H1 (cell line): ENCODE results near the gene NID2. TPM values are rescaled to one million over a fixed set of nuclear protein-coding genes. Genes with fewer than 3 reads are reported as not detected.

ENCODE experiments used
- CTCF ChIA-PET: fragments of 300-600 bp; sonication (Branson Sonifier 250); formaldehyde crosslinking; loops from one replicate; lab custom pipeline; 2021; ENCODE audit not compliant: partially characterized antibody; lab: Charles Lee
- POLR2A ChIA-PET: fragments of 300-600 bp; sonication (Branson Sonifier 250); formaldehyde crosslinking; loops from one replicate; lab custom pipeline; 2021; ENCODE audit warnings: inconsistent platforms; ENCODE audit not compliant: partially characterized antibody; lab: Charles Lee
- DNase-seq, 2 experiments: peaks; one replicate each; pipeline versions ENCODE4 v3.0.0 to v3.0.0-alpha.2; 2010 to 2022; ENCODE audit warnings: low spot score in 2 of 2, low read depth in 1 of 2, mixed read lengths in 1 of 2
- FAIRE-seq: peaks from 2 replicates; lab custom pipeline; 2011; peaks lifted over from hg19 to GRCh38; lab: Jason Lieb, UNC
- H2AFZ ChIP-seq: 2 replicates; pipeline ENCODE4 v1.8.1; 2012; ENCODE audit warnings: low read length, inconsistent platforms
- H2AK5ac ChIP-seq: 2 replicates; pipeline ENCODE4 v1.6.1; 2013; ENCODE audit warnings: low read depth, low read length
- H2BK120ac ChIP-seq: replicated peaks from 2 replicates; pipeline ENCODE3; 2013; ENCODE audit warnings: low read depth, low read length, inconsistent platforms
- H2BK12ac ChIP-seq: 2 replicates; pipeline ENCODE4 v1.6.1; 2013; ENCODE audit warnings: low read depth, low read length
- H2BK15ac ChIP-seq: 2 replicates; pipeline ENCODE4 v1.6.1; 2013; ENCODE audit warnings: low read length
- H2BK20ac ChIP-seq: 2 replicates; pipeline ENCODE4 v1.6.1; 2013; ENCODE audit warnings: low read length
- H2BK5ac ChIP-seq: 2 replicates; pipeline ENCODE4 v1.6.1; 2013; ENCODE audit warnings: low read depth, low read length
- H3K14ac ChIP-seq: 2 replicates; pipeline ENCODE4 v1.6.1; 2013; ENCODE audit warnings: inconsistent platforms; ENCODE audit not compliant: insufficient read length
- H3K18ac ChIP-seq: 2 replicates; pipeline ENCODE4 v1.6.1; 2013; ENCODE audit warnings: low read length; ENCODE audit errors: extremely low read depth
- H3K23ac ChIP-seq: 2 replicates; pipeline ENCODE4 v1.6.1; 2013; ENCODE audit warnings: inconsistent platforms; ENCODE audit not compliant: insufficient read length
- H3K23me2 ChIP-seq: 2 replicates; pipeline ENCODE4 v1.6.1; 2013; ENCODE audit warnings: low read depth, low read length
- H3K27ac ChIP-seq: 2 replicates; pipeline ENCODE4 v1.6.1; 2011; ENCODE audit warnings: low read depth, low read length, inconsistent platforms
- H3K27me3 ChIP-seq, 4 experiments: replicated peaks in 1 of 4; 1 replicate in 1 of 4; 2 replicates in 3 of 4; pipeline versions ENCODE4 v1.6.1 to v1.8.1; 2011 to 2013; ENCODE audit warnings: low read length in 3 of 4, mild to moderate bottlenecking in 3 of 4, inconsistent platforms in 2 of 4, mixed read lengths in 2 of 4, moderate library complexity in 1 of 4; ENCODE audit not compliant: control insufficient read depth in 3 of 4, insufficient read depth in 3 of 4; ENCODE audit errors: extremely low read depth in 1 of 4
- H3K36me3 ChIP-seq, 4 experiments: 2 replicates each; pipeline versions ENCODE4 v1.6.1 to v1.8.1; 2011 to 2013; ENCODE audit warnings: mild to moderate bottlenecking in 4 of 4, low read length in 3 of 4, moderate library complexity in 2 of 4, control low read depth in 1 of 4, inconsistent platforms in 1 of 4; ENCODE audit not compliant: insufficient read depth in 4 of 4, control insufficient read depth in 2 of 4
- H3K4ac ChIP-seq: replicated peaks from 2 replicates; pipeline ENCODE3; 2013; ENCODE audit warnings: low read length, low read depth, mixed read lengths, inconsistent platforms; ENCODE audit not compliant: insufficient read length
- H3K4me1 ChIP-seq, 4 experiments: replicated peaks in 1 of 4; 1 replicate in 1 of 4; 2 replicates in 3 of 4; pipeline versions ENCODE4 v1.6.1 to v1.8.1; 2011 to 2013; ENCODE audit warnings: low read length in 3 of 4, inconsistent platforms in 2 of 4, mixed read lengths in 1 of 4; ENCODE audit not compliant: insufficient read depth in 4 of 4, control insufficient read depth in 3 of 4
- H3K4me2 ChIP-seq, 2 experiments: 2 replicates each; pipeline versions ENCODE4 v1.6.1 to v1.8.1; 2011 to 2013; ENCODE audit warnings: low read depth in 2 of 2, low read length in 2 of 2, control low read depth in 1 of 2, inconsistent platforms in 1 of 2, mild to moderate bottlenecking in 1 of 2; ENCODE audit not compliant: insufficient read depth in 1 of 2
- H3K4me3 ChIP-seq, 4 experiments: fragments of 200-600, 300-600 bp in 1 of 4; sonication (generic), shearing (Covaris generic), sonication (Bioruptor Twin) in 1 of 4; 2 replicates each; pipeline versions ENCODE4 v1.5.1 to v1.8.1; 2011 to 2016; ENCODE audit warnings: low read length in 4 of 4, low read depth in 3 of 4, control low read depth in 2 of 4, inconsistent platforms in 2 of 4, mild to moderate bottlenecking in 2 of 4, mixed read lengths in 1 of 4, moderate library complexity in 1 of 4; ENCODE audit not compliant: insufficient read depth in 2 of 4; ENCODE audit errors: extremely low read depth in 1 of 4
- H3K56ac ChIP-seq: replicated peaks from 2 replicates; pipeline ENCODE3; 2013; ENCODE audit warnings: low read depth, mild to moderate bottlenecking, mixed read lengths, low read length, inconsistent platforms; ENCODE audit not compliant: insufficient read length
- H3K79me1 ChIP-seq: 2 replicates; pipeline ENCODE4 v1.6.1; 2013; ENCODE audit warnings: low read depth, low read length, control low read depth
- H3K79me2 ChIP-seq, 2 experiments: 2 replicates each; pipeline versions ENCODE4 v1.6.1 to v1.8.1; 2012 to 2013; ENCODE audit warnings: low read length in 2 of 2, mild to moderate bottlenecking in 2 of 2, inconsistent platforms in 1 of 2; ENCODE audit not compliant: insufficient read depth in 2 of 2, control insufficient read depth in 1 of 2
- H3K9ac ChIP-seq, 4 experiments: replicated peaks in 1 of 4; 1 replicate in 1 of 4; 2 replicates in 3 of 4; pipeline versions ENCODE4 v1.6.1 to v1.8.1; 2011 to 2013; ENCODE audit warnings: low read depth in 3 of 4, low read length in 3 of 4, control low read depth in 2 of 4, mild to moderate bottlenecking in 2 of 4, moderate library complexity in 2 of 4, inconsistent platforms in 1 of 4; ENCODE audit errors: extremely low read depth in 1 of 4
- H3K9me3 ChIP-seq, 2 experiments: 2 replicates each; pipeline versions ENCODE4 v1.6.1 to v1.8.1; 2012 to 2013; ENCODE audit warnings: mild to moderate bottlenecking in 2 of 2, moderate library complexity in 2 of 2, control low read depth in 1 of 2, inconsistent platforms in 1 of 2, low read depth in 1 of 2, low read length in 1 of 2, mixed read lengths in 1 of 2; ENCODE audit not compliant: insufficient read depth in 2 of 2
- H4K20me1 ChIP-seq, 2 experiments: replicated peaks in 1 of 2; 2 replicates each; pipeline versions ENCODE3 to v1.8.1; 2011 to 2013; ENCODE audit warnings: inconsistent platforms in 2 of 2, low read length in 2 of 2, mild to moderate bottlenecking in 1 of 2; ENCODE audit not compliant: insufficient read depth in 2 of 2, control insufficient read depth in 1 of 2
- H4K5ac ChIP-seq: 2 replicates; pipeline ENCODE4 v1.6.1; 2013; ENCODE audit warnings: low read length, low read depth, mixed read lengths, inconsistent platforms; ENCODE audit not compliant: insufficient read length
- H4K8ac ChIP-seq: 2 replicates; pipeline ENCODE4 v1.8.0; 2013; ENCODE audit warnings: mild to moderate bottlenecking, moderate library complexity, low read length, inconsistent platforms; ENCODE audit not compliant: insufficient read depth; ENCODE audit errors: extremely low read depth
- H4K91ac ChIP-seq: replicated peaks from 2 replicates; pipeline ENCODE3; 2013; ENCODE audit warnings: low read length, mixed read lengths, inconsistent platforms; ENCODE audit not compliant: insufficient read length
- FOSL1 ChIP-seq: IDR thresholded peaks from 2 replicates; pipeline ENCODE4 v1.6.1; 2011; ENCODE audit warnings: mild to moderate bottlenecking, low read depth, low read length, moderate library complexity; ENCODE audit not compliant: insufficient read depth
- GABPA ChIP-seq: IDR thresholded peaks from 2 replicates; pipeline ENCODE4 v1.6.1; 2011; ENCODE audit warnings: mild to moderate bottlenecking, low read length, moderate library complexity, borderline replicate concordance; ENCODE audit not compliant: insufficient read depth
- NANOG ChIP-seq: IDR thresholded peaks from 2 replicates; pipeline ENCODE4 v1.6.1; 2011; ENCODE audit warnings: low read length, low read depth, mild to moderate bottlenecking, inconsistent platforms; ENCODE audit not compliant: insufficient read depth, poor library complexity, severe bottlenecking
- PHF8 ChIP-seq: fragments of 200-600 bp; sonication (generic); conservative IDR thresholded peaks from 2 replicates; pipeline ENCODE4 v1.7.1; 2012; ENCODE audit warnings: low read depth, mild to moderate bottlenecking, inconsistent platforms, low read length, moderate library complexity
- RXRA ChIP-seq: IDR thresholded peaks from 2 replicates; pipeline ENCODE4 v1.6.1; 2011; ENCODE audit warnings: low read depth, mild to moderate bottlenecking, low read length, moderate library complexity; ENCODE audit not compliant: insufficient read depth
- SP1 ChIP-seq: IDR thresholded peaks from 2 replicates; pipeline ENCODE4 v1.6.1; 2011; ENCODE audit warnings: low read depth, low read length
- SP2 ChIP-seq: IDR thresholded peaks from 2 replicates; pipeline ENCODE4 v1.6.1; 2012; ENCODE audit warnings: mild to moderate bottlenecking, low read length, inconsistent platforms
- TAF7 ChIP-seq: optimal IDR thresholded peaks from 2 replicates; pipeline ENCODE3; 2011; ENCODE audit warnings: low read depth, mild to moderate bottlenecking, inconsistent platforms, low read length, moderate library complexity, borderline replicate concordance
- TEAD4 ChIP-seq: IDR thresholded peaks from 2 replicates; pipeline ENCODE4 v1.6.1; 2012; ENCODE audit warnings: low read depth, low read length, inconsistent platforms, mixed read lengths
- WGBS, 2 experiments: shearing (Covaris generic) in 1 of 2; methylation state at CpG; one replicate each; pipeline versions ENCODE4 v1.1.6 to v1.1.7; 2013 to 2015; ENCODE audit warnings: low lambda C conversion rate in 2 of 2, mixed read lengths in 2 of 2, inconsistent platforms in 1 of 2, low coverage in 1 of 2, missing lambda C conversion rate in 1 of 2; ENCODE audit not compliant: insufficient replicate concordance in 2 of 2, insufficient coverage in 1 of 2, insufficient read length in 1 of 2; ENCODE audit errors: extremely low coverage in 1 of 2, missing lambda C conversion rate in 1 of 2; 5-methylcytosine and 5-hydroxymethylcytosine counted together
- polyA plus RNA-seq, 7 experiments: library from polyadenylated mRNA; depleted of rRNA in 3 of 7; stranded (reverse) in 5 of 7; unstranded in 2 of 7; fragments of >200 nt in 5 of 7; fragments of 200-250 nt in 2 of 7; gene quantifications; 1 replicate in 5 of 7; 2 replicates in 1 of 7; 4 replicates in 1 of 7; pipeline versions ENCODE4 v1.2.1 to v1.2.3, GENCODE V29; 2011 to 2013; ENCODE audit warnings: missing spikeins in 2 of 7, mixed read lengths in 2 of 7
- total RNA-seq: library from RNA; stranded (reverse); fragmentation: NEBNext Ultra II Directional; extraction: Animal tissue kit (Norgen Biotek cat#: 25700); gene quantifications from 2 replicates; pipeline ENCODE4 v1.2.1, GENCODE V29; 2021
- TF ChIP-seq, protein P1 (sequence below): IDR thresholded peaks from 2 replicates; pipeline ENCODE4 v1.6.1; 2011; ENCODE audit warnings: low read length, improper control_type of control experiment

NID2 gene
- total and polyA plus RNA-seq, 2 of the 8 experiments (the other 6 are each of a cell fraction or from before 2014, with no cell fraction given): 6.1 to 12.6 TPM

DNA sequence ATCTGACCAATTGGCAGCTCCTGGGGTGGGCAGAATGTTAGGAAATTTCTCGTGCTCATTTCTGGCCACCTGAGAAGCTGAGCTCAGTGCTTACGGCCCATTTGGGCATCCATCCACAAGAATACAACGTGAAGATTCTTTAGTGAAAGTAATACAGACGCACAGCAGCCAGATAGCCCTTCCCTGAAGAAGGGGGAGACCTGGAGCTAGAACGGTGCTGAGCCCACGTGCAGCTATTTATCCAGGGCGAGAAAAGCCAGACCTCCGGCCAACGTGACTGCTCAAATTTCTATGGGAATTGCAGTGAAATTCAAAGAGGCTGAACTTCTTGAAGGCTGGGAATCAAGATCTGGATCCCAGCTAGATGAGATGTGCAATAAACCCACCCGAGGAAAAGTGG, 20.7 kb downstream of the NID2 start:
- Histone ChIP-seq H2BK20ac (no peak overlapping the region), H3K27ac (no peak overlapping the region), H3K27me3 (no peaks in the 10 kb centered on the region), H4K20me1 (no peaks in the 10 kb centered on the region), H4K91ac (no peak overlapping the region), H3K4me1 (peaks cover 0 to 5% (median 1%) of the 10 kb centered on the region in 4 experiments; a peak in 3 of 7 replicates), H3K23me2 (no peaks in the 10 kb centered on the region), H2BK12ac (no peak overlapping the region), H2BK15ac (no peak overlapping the region), H3K79me1 (no peaks in the 10 kb centered on the region), H2AFZ (no peak overlapping the region), H2BK120ac (no peak overlapping the region), H3K4me3 (no peak overlapping the region), H3K4me2 (no peak overlapping the region), H3K4ac (no peak overlapping the region), H3K14ac (no peak overlapping the region), H3K9me3 (no peaks in the 10 kb centered on the region), H2AK5ac (no peak overlapping the region), H3K18ac (no peak overlapping the region), H3K79me2 (no peaks in the 10 kb centered on the region), H3K9ac (no peak overlapping the region), H4K5ac (no peak overlapping the region), H2BK5ac (no peak overlapping the region), H3K56ac (no peak overlapping the region), H4K8ac (no peak overlapping the region), H3K23ac (no peak overlapping the region), H3K36me3 (no peaks in the 10 kb centered on the region)
- ChIA-PET CTCF (interaction anchor here (0.5 to 10.0 kb wide), 8 partner anchors 10 to 84 kb away, joined by 3 to 135 read pairs (median 6); partner anchors contain the start of gene NID2), POLR2A (interaction anchor here (1.5 kb wide), 1 partner anchor 55 kb away, joined by 3 read pairs; no protein-coding TSS in a partner anchor)
- 94% methylated on average over 10 of the region's 10 CpGs; no CpG with 5 or more reads in 1 of the 2 experiments for WGBS, 2 experiments
- TF ChIP-seq NANOG: no peak
- no peak for TF ChIP-seq RXRA
- TF ChIP-seq, protein P1, sequence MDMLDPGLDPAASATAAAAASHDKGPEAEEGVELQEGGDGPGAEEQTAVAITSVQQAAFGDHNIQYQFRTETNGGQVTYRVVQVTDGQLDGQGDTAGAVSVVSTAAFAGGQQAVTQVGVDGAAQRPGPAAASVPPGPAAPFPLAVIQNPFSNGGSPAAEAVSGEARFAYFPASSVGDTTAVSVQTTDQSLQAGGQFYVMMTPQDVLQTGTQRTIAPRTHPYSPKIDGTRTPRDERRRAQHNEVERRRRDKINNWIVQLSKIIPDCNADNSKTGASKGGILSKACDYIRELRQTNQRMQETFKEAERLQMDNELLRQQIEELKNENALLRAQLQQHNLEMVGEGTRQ: no peak
- TF ChIP-seq PHF8: no peak
- TF ChIP-seq SP2: no peak
- no peak for TF ChIP-seq TEAD4
- no peak for TF ChIP-seq SP1
- TF ChIP-seq FOSL1: no peak
- TF ChIP-seq TAF7: no peak
- TF ChIP-seq GABPA: no peak
- FAIRE-seq: no peak
- DNase-seq: no peak
